ENCODE data around the gene TMBIM6.
"Not testable (repeated sequence)": the region's sequence is repeated elsewhere in the genome, so short reads cannot be mapped to it uniquely, and the experiment has no call there.

Gene TMBIM6

GRCh38 chr12:49777341-49777740, 36.0 kb downstream of the TMBIM6 start:
- DNase-seq: no peak

DNA sequence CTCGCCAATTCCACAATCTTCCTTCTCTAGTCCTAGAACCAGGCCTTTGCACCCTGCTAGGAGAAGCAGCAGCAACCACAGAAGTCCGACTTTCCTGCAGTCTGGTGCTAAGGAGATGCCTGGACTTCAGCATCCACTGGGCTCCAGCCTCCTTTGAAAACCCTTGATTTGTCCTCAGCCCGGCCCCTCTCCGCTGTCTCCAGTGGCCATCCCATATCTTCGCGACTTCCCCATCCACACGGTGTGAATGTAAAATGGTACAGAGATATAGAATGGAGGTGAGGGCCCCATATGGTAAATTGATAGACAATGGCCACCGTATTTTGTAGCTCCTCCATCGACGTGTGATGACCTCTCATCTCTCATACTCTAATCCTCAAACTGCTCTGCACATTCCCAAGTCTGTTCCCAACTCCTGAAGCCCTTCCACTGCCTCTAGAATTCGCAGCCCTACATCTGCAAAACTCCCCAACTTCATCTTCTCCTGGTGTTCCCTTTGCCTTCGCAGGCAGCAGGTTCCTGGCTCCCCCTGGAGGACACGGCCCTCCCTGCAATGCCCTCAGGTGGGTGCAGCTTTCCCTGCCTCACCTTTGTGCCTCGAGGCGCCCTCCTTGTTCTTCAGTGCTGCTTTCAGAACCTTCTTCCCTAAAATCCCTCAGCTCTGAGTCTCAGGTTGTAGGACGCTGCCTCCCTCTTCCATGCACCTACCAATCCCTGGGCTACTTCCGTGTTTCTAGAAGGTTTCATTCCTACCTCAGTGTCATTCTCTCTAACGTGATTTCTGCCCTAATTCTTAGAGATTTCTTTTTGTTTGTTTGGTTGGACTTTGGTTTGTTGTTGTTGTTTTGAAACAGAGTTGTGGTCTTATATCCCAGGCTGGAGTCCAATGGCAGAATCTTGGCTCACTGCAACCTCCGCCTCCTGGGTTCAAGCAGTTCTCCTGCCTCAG, 36.7 kb downstream of the TMBIM6 start:
- DNase-seq: peak; percentile 84

GRCh38 chr12:49779581-49779980, 38.2 kb downstream of the TMBIM6 start:
- DNase-seq: no peak

DNA sequence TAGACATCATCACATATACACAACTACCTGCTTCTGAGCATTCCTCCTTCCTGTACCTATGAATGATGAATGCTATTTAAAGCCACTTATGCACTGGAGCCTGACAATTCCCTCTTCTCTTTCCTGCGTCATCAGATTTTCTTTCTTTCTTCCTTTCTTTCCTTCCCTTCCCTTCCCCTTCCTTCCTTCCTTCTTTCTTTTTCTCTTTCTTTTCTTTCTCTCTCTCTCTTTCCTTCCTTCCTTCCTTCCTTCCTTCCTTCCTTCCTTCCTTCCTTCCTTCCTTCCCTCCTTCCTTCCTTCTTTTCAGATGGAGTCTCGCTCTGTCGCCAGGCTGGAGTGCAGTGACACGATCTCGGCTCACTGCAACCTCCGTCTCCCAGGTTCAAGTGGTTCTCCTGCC, 39.6 kb downstream of the TMBIM6 start:
- not testable (repeated sequence) for DNase-seq

GRCh38 chr12:49783917-49784676, 42.7 kb downstream of the TMBIM6 start:
- DNase-seq: no peak

DNA sequence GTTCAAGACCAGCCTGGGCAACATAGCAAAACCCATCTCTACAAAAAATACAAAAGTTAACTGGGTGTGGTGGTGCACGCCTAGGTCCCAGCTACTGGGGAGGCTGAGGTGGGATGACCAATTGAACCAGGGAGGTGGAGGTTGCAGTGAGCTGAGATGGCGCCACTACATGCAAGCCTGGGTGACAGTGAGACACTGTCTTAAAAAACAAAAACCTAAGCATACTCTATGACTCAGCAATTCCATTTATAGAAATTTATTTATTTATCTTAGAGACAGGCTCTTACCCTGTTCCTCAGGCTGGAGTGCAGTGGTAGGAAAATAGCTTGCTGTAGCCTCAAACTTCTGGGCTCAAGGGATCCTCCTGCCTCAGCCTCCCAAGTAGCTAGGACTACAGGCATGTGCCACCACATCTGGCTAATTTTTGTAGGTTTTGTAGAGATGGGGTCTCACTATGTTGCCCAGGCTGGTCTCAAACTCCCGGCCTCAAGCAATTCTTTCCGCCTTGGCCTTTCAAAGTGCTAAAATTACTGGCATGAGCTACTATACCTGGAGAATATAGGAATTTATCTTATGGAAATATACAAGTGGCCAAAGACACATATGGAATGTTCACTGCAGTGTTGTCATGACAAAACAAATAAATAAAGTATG, 43.5 kb downstream of the TMBIM6 start:
- DNase-seq: no peak

DNA sequence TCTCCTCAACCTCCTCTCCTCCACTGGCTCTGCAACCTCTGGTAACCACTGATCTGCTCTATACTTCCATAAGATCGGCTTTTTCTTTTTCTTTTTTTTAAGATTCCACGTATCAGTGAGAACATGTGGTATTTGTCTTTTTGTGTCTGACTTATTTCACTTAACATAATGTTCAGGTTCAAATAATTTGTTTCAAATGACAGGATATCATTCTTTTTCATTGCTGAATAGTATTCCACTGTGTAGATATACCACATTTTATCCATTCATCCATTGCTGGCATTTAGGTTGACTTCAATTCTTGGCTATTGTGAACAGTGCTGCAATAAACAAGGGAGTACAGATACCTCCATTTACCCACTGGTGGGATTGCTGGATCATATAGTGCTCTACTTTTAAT, 46.3 kb downstream of the TMBIM6 start:
- no peak for DNase-seq

DNA sequence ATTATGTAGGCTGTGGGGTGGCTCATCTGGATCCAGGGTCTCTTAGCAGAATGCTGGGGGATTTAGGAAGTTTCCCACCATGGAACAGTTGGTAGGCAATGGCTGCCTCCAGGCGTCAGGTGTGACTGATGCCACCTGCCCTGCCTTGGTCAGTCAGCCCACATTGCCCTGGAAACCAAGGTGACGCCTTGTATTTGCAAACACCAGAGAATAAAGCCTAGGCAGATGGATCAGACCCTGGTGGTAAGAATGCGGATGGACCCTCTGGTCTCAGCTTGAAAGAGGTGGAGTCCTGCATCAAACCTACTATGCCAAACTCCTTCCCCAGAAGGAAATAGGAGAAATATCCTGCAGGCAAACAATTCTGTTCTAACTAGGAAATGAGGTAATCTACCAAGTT, 48.6 kb downstream of the TMBIM6 start:
- DNase-seq: no peak

- DNase-seq: no peak
Observed at GRCh38 chr12:49790741-49791555, 49.6 kb downstream of the TMBIM6 start.

GRCh38 chr12:49791700-49792099, 50.3 kb downstream of the TMBIM6 start:
- DNase-seq: no peak

DNA sequence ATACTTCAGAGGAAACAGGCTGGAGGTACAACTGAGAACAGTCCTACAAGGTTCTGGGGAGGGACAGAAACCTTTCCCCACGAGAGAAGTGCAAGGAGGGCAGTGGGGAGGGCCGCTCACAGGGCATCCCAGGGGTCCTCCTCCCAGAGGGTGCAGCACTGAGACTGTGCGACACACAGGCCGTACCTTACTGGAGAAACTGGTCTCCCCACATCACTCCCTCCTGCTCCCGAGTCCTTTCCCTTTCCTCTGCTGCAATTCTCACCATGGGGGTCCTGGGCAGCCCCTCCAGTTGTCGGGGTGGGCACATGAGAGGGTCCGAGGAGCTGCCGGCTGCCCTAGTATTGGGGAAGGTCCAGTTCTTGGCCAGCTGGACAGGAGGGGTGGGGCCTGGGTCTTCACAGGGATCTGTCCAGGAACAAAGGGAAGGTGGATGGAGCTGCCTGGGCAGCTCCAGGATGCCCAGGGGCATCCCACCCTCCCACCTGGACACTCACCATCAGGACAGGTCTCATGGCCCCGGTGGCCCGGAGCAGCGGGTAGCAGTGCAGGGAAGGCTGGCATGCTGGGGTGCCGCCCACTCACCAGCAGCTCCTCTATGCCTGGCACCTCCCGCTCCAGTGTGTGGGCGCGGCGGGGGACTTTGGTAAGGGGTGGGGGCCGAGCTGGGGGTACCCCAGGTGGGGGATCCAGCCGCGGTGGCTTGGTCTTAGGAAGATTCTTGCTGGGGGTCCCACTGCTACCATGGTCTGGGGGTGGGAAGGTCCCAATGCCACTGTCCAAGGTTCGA, 51.0 kb downstream of the TMBIM6 start:
- no peak for DNase-seq

GRCh38 chr12:49792976-49793580, 51.7 kb downstream of the TMBIM6 start:
- no peak for DNase-seq

GRCh38 chr12:49793620-49794019, 52.3 kb downstream of the TMBIM6 start:
- DNase-seq: no peak

GRCh38 chr12:49794021-49794420, 52.7 kb downstream of the TMBIM6 start:
- no peak for DNase-seq

DNA sequence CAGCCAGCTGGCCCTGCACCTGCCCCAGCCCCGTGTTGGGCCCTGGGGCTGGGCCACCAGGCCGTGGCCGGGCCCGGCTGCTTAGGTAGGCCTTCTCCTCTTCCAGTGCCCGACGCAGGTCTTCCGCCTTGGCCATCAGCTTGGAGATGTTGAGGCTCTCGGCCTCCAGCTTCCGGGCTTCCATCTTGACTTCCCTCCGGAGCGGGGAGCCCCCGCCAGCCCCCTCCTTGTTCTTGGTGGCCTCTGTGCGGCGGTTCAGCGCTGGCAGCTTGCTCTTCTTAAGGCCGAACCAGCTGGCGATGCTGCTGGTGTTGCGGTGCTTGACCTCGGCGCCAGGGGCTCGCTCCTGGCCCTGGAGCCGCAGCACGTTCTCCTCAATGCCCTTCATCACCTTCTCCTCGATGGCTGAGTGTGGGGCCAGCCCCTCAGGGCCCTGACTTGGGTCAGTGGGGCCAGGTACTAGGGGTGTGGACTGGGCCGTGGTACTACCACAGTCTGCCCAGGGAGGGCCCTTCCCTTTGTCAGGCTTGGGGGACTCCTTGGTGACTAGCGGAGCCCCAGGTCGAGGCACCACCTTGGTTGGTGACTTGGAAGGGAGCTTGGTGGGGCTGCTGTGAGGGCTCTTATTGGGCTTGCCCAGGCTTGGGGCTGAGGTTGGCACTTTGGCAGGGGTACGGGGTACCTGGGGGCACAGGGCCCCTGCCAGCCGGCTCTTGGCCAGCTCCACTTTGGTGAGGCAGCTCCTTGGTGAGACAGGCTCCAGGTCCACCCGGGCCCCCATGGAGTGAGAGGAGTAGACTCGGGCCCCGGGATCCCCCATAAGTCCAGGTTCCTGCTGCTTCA, 53.7 kb downstream of the TMBIM6 start:
- no peak for DNase-seq

GRCh38 chr12:49795654-49796105, 54.3 kb downstream of the TMBIM6 start:
- DNase-seq: no peak

DNA sequence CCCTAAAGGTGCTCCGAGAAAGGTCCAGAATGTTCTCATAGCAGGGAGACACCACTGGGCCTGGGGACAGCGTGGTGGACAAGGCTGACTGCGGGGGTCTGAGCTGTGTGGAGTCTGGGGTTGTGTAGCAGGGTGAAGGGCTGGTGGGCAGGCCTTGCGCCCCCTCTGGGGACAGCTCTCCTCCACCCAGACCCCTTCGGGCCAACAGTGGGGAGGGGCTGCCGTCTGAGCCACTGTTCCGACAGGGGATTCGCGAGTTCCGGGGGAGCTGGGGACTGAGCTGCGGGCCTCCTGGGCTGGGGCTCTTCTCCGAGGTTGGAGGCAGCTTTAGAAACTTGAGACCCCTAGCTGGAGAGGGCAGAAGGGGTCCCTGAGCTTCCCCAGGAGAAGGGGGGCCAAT, 54.8 kb downstream of the TMBIM6 start:
- DNase-seq: no peak

- no peak for DNase-seq
Observed at GRCh38 chr12:49796606-49797448, 55.5 kb downstream of the TMBIM6 start.

- no peak for DNase-seq
Observed at GRCh38 chr12:49797449-49797776, 56.1 kb downstream of the TMBIM6 start.

All from activated T-cell treated with anti-CD3 and anti-CD28 coated beads, Interleukin-2, amount 50 U/mL, for 1 hour (primary cell).